ENCODE results near the gene FUS. TPM values are rescaled to one million over a fixed set of nuclear protein-coding genes. Genes with fewer than 3 reads are reported as not detected.

The FUS gene
- total RNA-seq, 1 experiment from 2014 or later = 770 TPM

- no peak for TF ChIP-seq ZNF671 (CRISPR knock-in tag; IDR thresholded peaks at IDR 0.05)
- TF ChIP-seq NFYB (CRISPR knock-in tag; conservative IDR thresholded peaks at IDR 0.05; ENCODE audit: low read depth) = no peak
- TF ChIP-seq MYBL2 (CRISPR knock-in tag; IDR thresholded peaks at IDR 0.05) = no peak
- no peak for TF ChIP-seq ZBTB21 (CRISPR knock-in tag; IDR thresholded peaks at IDR 0.05; ENCODE audit: borderline replicate concordance)
- TF ChIP-seq GTF2I (CRISPR knock-in tag; conservative IDR thresholded peaks at IDR 0.05) = no peak
- no peak; the same call in 1 of the 2 replicates for TF ChIP-seq NFATC4 (CRISPR knock-in tag; IDR thresholded peaks at IDR 0.05)
- TF ChIP-seq ZNF121 (CRISPR knock-in tag; IDR thresholded peaks at IDR 0.05) = no peak
Observed at GRCh38 chr16:31190818-31191444, 11.0 kb downstream of the FUS start (continued).

- no peak for DNase-seq (ENCODE audit: low spot score)
- H3K4me3 Mint-ChIP-seq = no peak overlapping the region
- H3K9me3 Mint-ChIP-seq = no peaks in the 10 kb centered on the region
- POLR2A ChIA-PET = interaction anchor here (1.5 to 1.8 kb wide), 2 partner anchors 9 to 12 kb away, joined by 6 to 8 read pairs; partner anchors contain the start of gene FUS
- H3K27me3 Mint-ChIP-seq (ENCODE audit: low read depth) = no peaks in the 10 kb centered on the region
- TF ChIP-seq FOXJ3 (CRISPR knock-in tag; IDR thresholded peaks at IDR 0.05; ENCODE audit: borderline replicate concordance) (no peak), FOXP1 (CRISPR knock-in tag; IDR thresholded peaks at IDR 0.05; ENCODE audit: borderline replicate concordance) (no peak), ZNF232 (CRISPR knock-in tag; IDR thresholded peaks at IDR 0.05) (no peak)
- no peak for ATAC-seq
- H3K4me1 Mint-ChIP-seq = peaks cover 4% of the 10 kb centered on the region; the same call in 1 of the 2 replicates
- CTCF ChIA-PET = interaction anchor here (0.6 kb wide), 1 partner anchor 228 kb away, joined by 3 read pairs; no protein-coding TSS in a partner anchor
- H3K36me3 Mint-ChIP-seq = peaks cover 95% of the 10 kb centered on the region
- no peak overlapping the region; the same call in 1 of the 2 replicates for H3K27ac Mint-ChIP-seq
Observed at GRCh38 chr16:31191697-31192428, 11.9 kb downstream of the FUS start.

GRCh38 chr16:31192856-31193642, 13.1 kb downstream of the FUS start:
- ChIA-PET CTCF (interaction anchor here (1.1 kb wide), 1 partner anchor 189 kb away, joined by 3 read pairs; no protein-coding TSS in a partner anchor), POLR2A (interaction anchor here (0.7 to 1.8 kb wide), 5 partner anchors 9 to 163 kb away, joined by 4 to 8 read pairs (median 6); partner anchors contain the start of genes FUS and PYCARD)
- Mint-ChIP-seq H3K36me3 (peaks cover 83% of the 10 kb centered on the region), H3K27me3 (ENCODE audit: low read depth) (no peaks in the 10 kb centered on the region), H3K4me1 (no peaks in the 10 kb centered on the region), H3K4me3 (no peak overlapping the region), H3K9me3 (no peaks in the 10 kb centered on the region), H3K27ac (peak overlapping the region; percentile 61)
- ATAC-seq (no peak), DNase-seq (ENCODE audit: low spot score) (no peak)
- TF ChIP-seq ZBTB43 (CRISPR knock-in tag; IDR thresholded peaks at IDR 0.05) (no peak), PRRX2 (CRISPR knock-in tag; IDR thresholded peaks at IDR 0.05) (peak; percentile 12; the same call in 1 of the 2 replicates)

GRCh38 chr16:31193874-31194273, 13.9 kb downstream of the FUS start:
- ChIA-PET CTCF (interaction anchor here (1.1 kb wide), 1 partner anchor 189 kb away, joined by 3 read pairs; no protein-coding TSS in a partner anchor), POLR2A (interaction anchor here (0.7 to 1.5 kb wide), 3 partner anchors 8 to 163 kb away, joined by 4 to 7 read pairs (median 5); partner anchors contain the start of genes FUS and PYCARD)
- H3K4me1 Mint-ChIP-seq = no peaks in the 10 kb centered on the region
- TF ChIP-seq MLX (CRISPR knock-in tag; IDR thresholded peaks at IDR 0.05) = no peak
- no peak for TF ChIP-seq MYBL2 (CRISPR knock-in tag; IDR thresholded peaks at IDR 0.05)
- no peak for TF ChIP-seq SMAD4 (CRISPR knock-in tag; IDR thresholded peaks at IDR 0.05)
- TF ChIP-seq ZNF671 (CRISPR knock-in tag; IDR thresholded peaks at IDR 0.05) = no peak
- TF ChIP-seq ZNF423 (CRISPR knock-in tag; IDR thresholded peaks at IDR 0.05) = no peak
- TF ChIP-seq ZBTB21 (CRISPR knock-in tag; IDR thresholded peaks at IDR 0.05; ENCODE audit: borderline replicate concordance) = no peak
- TF ChIP-seq ARID4B (CRISPR knock-in tag; IDR thresholded peaks at IDR 0.05; ENCODE audit: borderline replicate concordance) = no peak
- no peak for TF ChIP-seq ZNF232 (CRISPR knock-in tag; IDR thresholded peaks at IDR 0.05)
- no peak for TF ChIP-seq NFE2L1 (CRISPR knock-in tag; IDR thresholded peaks at IDR 0.05)
- no peak overlapping the region for H3K4me3 Mint-ChIP-seq
- no peaks in the 10 kb centered on the region for H3K27me3 Mint-ChIP-seq (ENCODE audit: low read depth)
- no peaks in the 10 kb centered on the region for H3K9me3 Mint-ChIP-seq
- peaks cover 75% of the 10 kb centered on the region for H3K36me3 Mint-ChIP-seq
- ATAC-seq (no peak), DNase-seq (ENCODE audit: low spot score) (no peak)
- H3K27ac Mint-ChIP-seq = no peak overlapping the region
